HG02678 (cell line): ENCODE data around the gene PTGR2.
"Not testable (repeated sequence)": the region's sequence is repeated elsewhere in the genome, so short reads cannot be mapped to it uniquely, and the experiment has no call there.

Experiments
- ATAC-seq: cut with Tn5 transposase; IDR thresholded peaks from one replicate; pipeline ENCODE4 v1.9.1; 2021; ENCODE audit warnings: mild to moderate bottlenecking, moderate library complexity; ENCODE audit not compliant: unreplicated experiment

Gene PTGR2

GRCh38 chr14:73829526-73830431 lies 21.9 kb upstream of the PTGR2 start:
- no peak for ATAC-seq

GRCh38 chr14:73833034-73833433 lies 18.6 kb upstream of the PTGR2 start:
- no peak for ATAC-seq

GRCh38 chr14:73833530-73834260 lies 17.9 kb upstream of the PTGR2 start:
- no peak for ATAC-seq

GRCh38 chr14:73834261-73834625 lies 17.4 kb upstream of the PTGR2 start:
- ATAC-seq, result no peak

GRCh38 chr14:73838293-73839034 lies 13.2 kb upstream of the PTGR2 start:
- not testable (repeated sequence) for ATAC-seq

- no peak for ATAC-seq
Measured at GRCh38 chr14:73842201-73842600, 9.4 kb upstream of the PTGR2 start.

GRCh38 chr14:73842851-73843250 lies 8.8 kb upstream of the PTGR2 start:
- no peak for ATAC-seq

- no peak for ATAC-seq
Measured at GRCh38 chr14:73843296-73843695, 8.3 kb upstream of the PTGR2 start.

GRCh38 chr14:73846947-73847346 lies 4.7 kb upstream of the PTGR2 start:
- no peak for ATAC-seq

- no peak for ATAC-seq
Measured at GRCh38 chr14:73851000-73851399, 631 bp upstream of the PTGR2 start.

- no peak for ATAC-seq
Measured at GRCh38 chr14:73859145-73859544, 7.5 kb downstream of the PTGR2 start.

- ATAC-seq, result no peak
Measured at GRCh38 chr14:73861073-73861472, 9.4 kb downstream of the PTGR2 start.

GRCh38 chr14:73862480-73862879 lies 10.8 kb downstream of the PTGR2 start:
- no peak for ATAC-seq

GRCh38 chr14:73863209-73863608 lies 11.6 kb downstream of the PTGR2 start:
- no peak for ATAC-seq

- no peak for ATAC-seq
Measured at GRCh38 chr14:73865534-73866113, 14.0 kb downstream of the PTGR2 start.

- not testable (repeated sequence) for ATAC-seq
Measured at GRCh38 chr14:73869754-73870153, 18.1 kb downstream of the PTGR2 start.

- no peak for ATAC-seq
Measured at GRCh38 chr14:73870525-73871235, 19.0 kb downstream of the PTGR2 start.

- no peak for ATAC-seq
Measured at GRCh38 chr14:73873660-73874059, 22.0 kb downstream of the PTGR2 start.

- ATAC-seq, result no peak
Measured at GRCh38 chr14:73877790-73878189, 26.2 kb downstream of the PTGR2 start.

GRCh38 chr14:73878436-73878835 lies 26.8 kb downstream of the PTGR2 start:
- ATAC-seq, result no peak
